CD8-positive, alpha-beta memory T cell (primary cell): ENCODE measurements around the gene EIF2AK2. TPM values are rescaled to one million over a fixed set of nuclear protein-coding genes. Genes with fewer than 3 reads are reported as not detected.

Source experiments
- CTCF ChIA-PET: fragments of 350-600 bp; sonication (Branson Sonifier 250); formaldehyde crosslinking; loops from one replicate; lab custom pipeline; 2021; ENCODE audit warnings: antibody characterized with exemption; lab: Charles Lee
- POLR2A ChIA-PET: fragments of 350-600 bp; sonication (Branson Sonifier 250); formaldehyde crosslinking; loops from one replicate; lab custom pipeline; 2021; ENCODE audit warnings: antibody characterized with exemption; lab: Charles Lee
- DNase-seq, 5 donors: peaks; one replicate each; pipeline versions ENCODE4 v3.0.0 to v3.0.0-alpha.2; 2020 to 2022; ENCODE audit warnings: mixed read lengths in 1 of 5
- H3K27ac ChIP-seq: one replicate; pipeline ENCODE4 v1.7.0; 2013; ENCODE audit warnings: low read depth, mild to moderate bottlenecking, low read length, moderate library complexity
- H3K27me3 ChIP-seq: 2 replicates; pipeline ENCODE4 v1.7.0; 2013; ENCODE audit warnings: low read length, mild to moderate bottlenecking; ENCODE audit not compliant: insufficient read depth, poor library complexity, severe bottlenecking
- H3K36me3 ChIP-seq: 2 replicates; pipeline ENCODE4 v1.7.0; 2013; ENCODE audit warnings: mild to moderate bottlenecking, low read length, moderate library complexity; ENCODE audit not compliant: insufficient read depth
- H3K4me1 ChIP-seq: 2 replicates; pipeline ENCODE4 v1.7.0; 2013; ENCODE audit warnings: mild to moderate bottlenecking, low read length, moderate library complexity; ENCODE audit not compliant: insufficient read depth
- H3K4me3 ChIP-seq: 2 replicates; pipeline ENCODE4 v1.7.0; 2013; ENCODE audit warnings: mild to moderate bottlenecking, low read length
- H3K9me3 ChIP-seq: 2 replicates; pipeline ENCODE4 v1.7.0; 2013; ENCODE audit warnings: mild to moderate bottlenecking, low read length
- H3K27ac Mint-ChIP-seq, 8 donors: one replicate each; pipeline ENCODE4 v1.8.0; 2020 to 2021; ENCODE audit warnings: mixed read lengths in 8 of 8, mild to moderate bottlenecking in 6 of 8, inconsistent platforms in 3 of 8, moderate library complexity in 3 of 8
- H3K27me3 Mint-ChIP-seq, 2 donors: one replicate each; pipeline ENCODE4 v1.8.0; 2020 to 2021; ENCODE audit warnings: mixed read lengths in 2 of 2, mild to moderate bottlenecking in 1 of 2, moderate library complexity in 1 of 2
- H3K36me3 Mint-ChIP-seq, 3 donors: one replicate each; pipeline ENCODE4 v1.8.0; 2020 to 2021; ENCODE audit warnings: mixed read lengths in 3 of 3, inconsistent platforms in 1 of 3, mild to moderate bottlenecking in 1 of 3
- H3K4me1 Mint-ChIP-seq, 3 donors: one replicate each; pipeline ENCODE4 v1.8.0; 2020 to 2021; ENCODE audit warnings: mixed read lengths in 3 of 3, inconsistent platforms in 1 of 3, mild to moderate bottlenecking in 1 of 3
- H3K4me3 Mint-ChIP-seq, 7 donors: one replicate each; pipeline ENCODE4 v1.8.0; 2020 to 2021; ENCODE audit warnings: mixed read lengths in 7 of 7, mild to moderate bottlenecking in 6 of 7, moderate library complexity in 4 of 7, inconsistent platforms in 2 of 7
- H3K9me3 Mint-ChIP-seq, 5 donors: one replicate each; pipeline ENCODE4 v1.8.0; 2020 to 2022; ENCODE audit warnings: mixed read lengths in 5 of 5, mild to moderate bottlenecking in 3 of 5, moderate library complexity in 2 of 5, inconsistent platforms in 1 of 5
- polyA plus RNA-seq: library from polyadenylated mRNA; unstranded; fragments of 300-500 nt; fragmentation: Illumina TruSeq; gene quantifications from one replicate; pipeline ENCODE4 v1.2.3, GENCODE V29; 2021
- total RNA-seq, 2 experiments: library from RNA; stranded (reverse); gene quantifications; one replicate each; pipeline ENCODE4 v1.2.3, GENCODE V29; 2021

Gene EIF2AK2
- total and polyA plus RNA-seq, 3 experiments from 2014 or later: 36.0 to 42.6 (median 39.8) TPM

GRCh38 chr2:37146062-37146461 lies 10.7 kb downstream of the EIF2AK2 start:
- H3K36me3 Mint-ChIP-seq: peaks cover 0 to 61% (median 14%) of the 10 kb centered on the region in 3 donors
- POLR2A ChIA-PET: interaction anchor here (0.6 kb wide), 1 partner anchor 10 kb away, joined by 4 read pairs; no protein-coding TSS in a partner anchor
- no peak overlapping the region for H3K4me3 Mint-ChIP-seq
- peaks cover 11% of the 10 kb centered on the region for H3K36me3 ChIP-seq
- H3K27ac Mint-ChIP-seq: no peak overlapping the region
- H3K9me3 Mint-ChIP-seq: no peaks in the 10 kb centered on the region
- H3K4me1 Mint-ChIP-seq: peaks cover 22 to 25% (median 24%) of the 10 kb centered on the region in 3 donors
- no peak overlapping the region for H3K4me3 ChIP-seq
- CTCF ChIA-PET: no interaction called here
- no peaks in the 10 kb centered on the region for H3K9me3 ChIP-seq
- H3K27ac ChIP-seq: no peak overlapping the region
- no peak for DNase-seq
- no peaks in the 10 kb centered on the region for H3K4me1 ChIP-seq
- no peaks in the 10 kb centered on the region for H3K27me3 ChIP-seq
- H3K27me3 Mint-ChIP-seq: no peaks in the 10 kb centered on the region

GRCh38 chr2:37143974-37144373 lies 12.8 kb downstream of the EIF2AK2 start:
- H3K4me3 ChIP-seq: no peak overlapping the region
- H3K36me3 ChIP-seq: peaks cover 11% of the 10 kb centered on the region
- H3K4me1 ChIP-seq: no peaks in the 10 kb centered on the region
- H3K27ac ChIP-seq: no peak overlapping the region
- H3K27me3 Mint-ChIP-seq: no peaks in the 10 kb centered on the region
- H3K9me3 ChIP-seq: no peaks in the 10 kb centered on the region
- no peak for DNase-seq
- ChIA-PET POLR2A (no interaction called here), CTCF (no interaction called here)
- H3K27me3 ChIP-seq: no peaks in the 10 kb centered on the region
- H3K27ac Mint-ChIP-seq: no peak overlapping the region
- H3K4me1 Mint-ChIP-seq: peaks cover 4 to 13% (median 6%) of the 10 kb centered on the region in 3 donors
- peaks cover 0 to 73% (median 21%) of the 10 kb centered on the region in 3 donors for H3K36me3 Mint-ChIP-seq
- H3K9me3 Mint-ChIP-seq: no peaks in the 10 kb centered on the region
- no peak overlapping the region for H3K4me3 Mint-ChIP-seq

- ChIA-PET POLR2A (interaction anchor here (0.7 kb wide), 1 partner anchor 50 kb away, joined by 8 read pairs; no protein-coding TSS in a partner anchor), CTCF (no interaction called here)
- Histone ChIP-seq H3K9me3 (no peaks in the 10 kb centered on the region), H3K4me3 (no peak overlapping the region), H3K27ac (no peak overlapping the region), H3K27me3 (no peaks in the 10 kb centered on the region), H3K4me1 (no peaks in the 10 kb centered on the region), H3K36me3 (peaks cover 8% of the 10 kb centered on the region)
- Mint-ChIP-seq H3K27me3 (no peaks in the 10 kb centered on the region), H3K36me3 (peaks cover 0 to 72% (median 19%) of the 10 kb centered on the region in 3 donors), H3K4me1 (peaks cover 0 to 6% (median 0%) of the 10 kb centered on the region in 3 donors), H3K9me3 (no peaks in the 10 kb centered on the region), H3K27ac (peak overlapping the region in 1 of 8 donors; percentile 26), H3K4me3 (no peak overlapping the region)
- DNase-seq: no peak
Observed at GRCh38 chr2:37142546-37142945, 14.2 kb downstream of the EIF2AK2 start.

- H3K27ac Mint-ChIP-seq: peak overlapping the region in 1 of 8 donors; percentile 12
- Histone ChIP-seq H3K9me3 (no peaks in the 10 kb centered on the region), H3K27ac (no peak overlapping the region), H3K4me3 (no peak overlapping the region), H3K36me3 (peaks cover 37% of the 10 kb centered on the region), H3K27me3 (no peaks in the 10 kb centered on the region), H3K4me1 (no peaks in the 10 kb centered on the region)
- H3K9me3 Mint-ChIP-seq: no peaks in the 10 kb centered on the region
- H3K4me3 Mint-ChIP-seq: no peak overlapping the region
- no peak for DNase-seq
- peaks cover 0 to 8% (median 8%) of the 10 kb centered on the region in 3 donors for H3K4me1 Mint-ChIP-seq
- ChIA-PET CTCF (interaction anchor here (0.7 kb wide), 1 partner anchor 50 kb away, joined by 3 read pairs; no protein-coding TSS in a partner anchor), POLR2A (no interaction called here)
- peaks cover 28 to 61% (median 48%) of the 10 kb centered on the region in 3 donors for H3K36me3 Mint-ChIP-seq
- no peaks in the 10 kb centered on the region for H3K27me3 Mint-ChIP-seq
Observed at GRCh38 chr2:37132914-37133313, 23.9 kb downstream of the EIF2AK2 start.

GRCh38 chr2:37125416-37125815 lies 31.4 kb downstream of the EIF2AK2 start:
- Histone ChIP-seq H3K27ac (no peak overlapping the region), H3K4me3 (no peak overlapping the region), H3K4me1 (no peaks in the 10 kb centered on the region), H3K27me3 (no peaks in the 10 kb centered on the region), H3K9me3 (no peaks in the 10 kb centered on the region), H3K36me3 (peaks cover 24% of the 10 kb centered on the region)
- Mint-ChIP-seq H3K9me3 (no peaks in the 10 kb centered on the region), H3K36me3 (peaks cover 15 to 77% (median 36%) of the 10 kb centered on the region in 3 donors), H3K27ac (peak overlapping the region in 1 of 8 donors; percentile 24), H3K4me3 (no peak overlapping the region), H3K4me1 (peaks cover 0 to 11% (median 0%) of the 10 kb centered on the region in 3 donors), H3K27me3 (no peaks in the 10 kb centered on the region)
- no peak for DNase-seq
- ChIA-PET CTCF (no interaction called here), POLR2A (no interaction called here)

- no peaks in the 10 kb centered on the region for H3K27me3 Mint-ChIP-seq
- peaks cover 5 to 67% (median 7%) of the 10 kb centered on the region in 3 donors for H3K36me3 Mint-ChIP-seq
Observed at GRCh38 chr2:37119157-37119556, 37.6 kb downstream of the EIF2AK2 start.

GRCh38 chr2:37117566-37117965 lies 39.2 kb downstream of the EIF2AK2 start:
- H3K9me3 Mint-ChIP-seq: no peaks in the 10 kb centered on the region
- no peaks in the 10 kb centered on the region for H3K9me3 ChIP-seq
- no peak overlapping the region for H3K4me3 Mint-ChIP-seq
- peak overlapping the region in 4 of 8 donors; percentile 3 to 77 (median 29) for H3K27ac Mint-ChIP-seq
- peaks cover 0 to 7% (median 6%) of the 10 kb centered on the region in 3 donors for H3K4me1 Mint-ChIP-seq
- H3K27me3 Mint-ChIP-seq: no peaks in the 10 kb centered on the region
- ChIA-PET CTCF (no interaction called here), POLR2A (no interaction called here)
- H3K4me3 ChIP-seq: no peak overlapping the region
- no peak for DNase-seq
- no peaks in the 10 kb centered on the region for H3K4me1 ChIP-seq
- H3K36me3 Mint-ChIP-seq: peaks cover 5 to 68% (median 9%) of the 10 kb centered on the region in 3 donors
- no peaks in the 10 kb centered on the region for H3K27me3 ChIP-seq
- peaks cover 10% of the 10 kb centered on the region for H3K36me3 ChIP-seq
- no peak overlapping the region for H3K27ac ChIP-seq

More at GRCh38 chr2:37119157-37119556, 37.6 kb downstream of the EIF2AK2 start:
- H3K4me3 Mint-ChIP-seq: no peak overlapping the region
- CTCF ChIA-PET: no interaction called here
- Histone ChIP-seq H3K27ac (no peak overlapping the region), H3K27me3 (no peaks in the 10 kb centered on the region), H3K4me3 (no peak overlapping the region), H3K9me3 (no peaks in the 10 kb centered on the region), H3K4me1 (no peaks in the 10 kb centered on the region), H3K36me3 (peaks cover 10% of the 10 kb centered on the region)
- H3K27ac Mint-ChIP-seq: peak overlapping the region in 1 of 8 donors; percentile 77
- no peak for DNase-seq
- POLR2A ChIA-PET: interaction anchor here (0.9 kb wide), 1 partner anchor 83 kb away, joined by 3 read pairs; no protein-coding TSS in a partner anchor
- H3K9me3 Mint-ChIP-seq: no peaks in the 10 kb centered on the region
- H3K4me1 Mint-ChIP-seq: peaks cover 0 to 7% (median 6%) of the 10 kb centered on the region in 3 donors

- Mint-ChIP-seq H3K4me3 (no peak overlapping the region), H3K36me3 (peaks cover 9 to 71% (median 23%) of the 10 kb centered on the region in 3 donors), H3K27me3 (no peaks in the 10 kb centered on the region), H3K27ac (no peak overlapping the region), H3K9me3 (no peaks in the 10 kb centered on the region), H3K4me1 (peaks cover 0 to 5% (median 0%) of the 10 kb centered on the region in 3 donors)
- Histone ChIP-seq H3K9me3 (no peaks in the 10 kb centered on the region), H3K4me3 (no peak overlapping the region), H3K36me3 (peaks cover 15% of the 10 kb centered on the region), H3K27ac (no peak overlapping the region), H3K27me3 (no peaks in the 10 kb centered on the region), H3K4me1 (no peaks in the 10 kb centered on the region)
- ChIA-PET POLR2A (interaction anchor here (0.7 kb wide), 1 partner anchor 27 kb away, joined by 3 read pairs; the partner anchor contains the start of gene GPATCH11), CTCF (no interaction called here)
- DNase-seq: no peak
Observed at GRCh38 chr2:37111958-37112357, 44.8 kb downstream of the EIF2AK2 start.
